Neutrophil (primary cell): ENCODE results near the gene KDM5C.

ENCODE experiments used
- H3K27ac ChIP-seq: fragments of 200-600 bp; sonication (generic); 2 replicates; pipeline ENCODE4 v1.5.1; 2016; ENCODE audit warnings: mild to moderate bottlenecking, moderate library complexity
- H3K27me3 ChIP-seq: fragments of 200-600 bp; sonication (generic); 2 replicates; pipeline ENCODE4 v1.6.0; 2016; ENCODE audit warnings: mild to moderate bottlenecking
- H3K36me3 ChIP-seq: fragments of 200-600 bp; sonication (generic); 2 replicates; pipeline ENCODE4 v1.5.1; 2017
- H3K4me1 ChIP-seq, 2 experiments: fragments of 200-600 bp in 1 of 2; sonication (generic) in 1 of 2; 1 replicate in 1 of 2; 2 replicates in 1 of 2; pipeline versions ENCODE4 v1.5.1 to v1.6.1; 2013 to 2016; ENCODE audit warnings: low read depth in 1 of 2, low read length in 1 of 2, mild to moderate bottlenecking in 1 of 2, moderate library complexity in 1 of 2; ENCODE audit not compliant: control insufficient read depth in 1 of 2, insufficient read depth in 1 of 2
- H3K4me3 ChIP-seq, 2 experiments: fragments of 200-600 bp in 1 of 2; sonication (generic) in 1 of 2; 1 replicate in 1 of 2; 2 replicates in 1 of 2; pipeline ENCODE4 v1.5.1; 2013 to 2016; ENCODE audit warnings: low read depth in 1 of 2, low read length in 1 of 2, mild to moderate bottlenecking in 1 of 2, moderate library complexity in 1 of 2
- H3K9me3 ChIP-seq: fragments of 200-600 bp; sonication (generic); 2 replicates; pipeline ENCODE4 v1.5.1; 2016
- CTCF ChIP-seq: fragments of 200-600 bp; sonication (generic); IDR thresholded peaks from 2 replicates; pipeline ENCODE4 v1.5.1; 2016; ENCODE audit warnings: antibody characterized with exemption

KDM5C gene

GRCh38 chrX:53260836-53261235, 35.8 kb upstream of the KDM5C start:
- Histone ChIP-seq H3K9me3 (no peaks in the 10 kb centered on the region), H3K4me1 (peaks cover 13 to 15% of the 10 kb centered on the region in 2 experiments), H3K27ac (no peak overlapping the region), H3K4me3 (no peak overlapping the region), H3K27me3 (peaks cover 14% of the 10 kb centered on the region), H3K36me3 (no peaks in the 10 kb centered on the region)
- TF ChIP-seq CTCF = no peak

- H3K4me1 ChIP-seq = peaks cover 5 to 8% of the 10 kb centered on the region in 2 experiments
- peaks cover 14% of the 10 kb centered on the region for H3K27me3 ChIP-seq
- no peaks in the 10 kb centered on the region for H3K9me3 ChIP-seq
- TF ChIP-seq CTCF = no peak
- H3K27ac ChIP-seq = no peak overlapping the region
- H3K4me3 ChIP-seq = no peak overlapping the region
- no peaks in the 10 kb centered on the region for H3K36me3 ChIP-seq
Measured at GRCh38 chrX:53257670-53258423, 32.8 kb upstream of the KDM5C start.

GRCh38 chrX:53257166-53257565, 32.2 kb upstream of the KDM5C start:
- H3K27ac ChIP-seq = no peak overlapping the region
- peaks cover 0 to 1% of the 10 kb centered on the region in 2 experiments for H3K4me1 ChIP-seq
- no peaks in the 10 kb centered on the region for H3K9me3 ChIP-seq
- peaks cover 11% of the 10 kb centered on the region for H3K27me3 ChIP-seq
- TF ChIP-seq CTCF = no peak
- no peak overlapping the region for H3K4me3 ChIP-seq
- no peaks in the 10 kb centered on the region for H3K36me3 ChIP-seq

GRCh38 chrX:53256446-53257041, 31.5 kb upstream of the KDM5C start:
- Histone ChIP-seq H3K4me3 (no peak overlapping the region), H3K9me3 (no peaks in the 10 kb centered on the region), H3K36me3 (no peaks in the 10 kb centered on the region), H3K4me1 (no peaks in the 10 kb centered on the region), H3K27me3 (peaks cover 4% of the 10 kb centered on the region), H3K27ac (no peak overlapping the region)
- TF ChIP-seq CTCF = no peak

GRCh38 chrX:53255738-53256191, 30.8 kb upstream of the KDM5C start:
- Histone ChIP-seq H3K27me3 (no peaks in the 10 kb centered on the region), H3K36me3 (no peaks in the 10 kb centered on the region), H3K27ac (no peak overlapping the region), H3K4me3 (no peak overlapping the region), H3K9me3 (no peaks in the 10 kb centered on the region), H3K4me1 (no peaks in the 10 kb centered on the region)
- no peak for TF ChIP-seq CTCF
